Activated B cell treated with CpG ODN at 0.5 μM for 24 hours (primary cell): Measurements from ENCODE around the gene OGN. TPM values are rescaled to one million over a fixed set of nuclear protein-coding genes. Genes with fewer than 3 reads are reported as not detected.

Source experiments
- ATAC-seq: fragments of 200-7000 bp; cut with Tn5 transposase; one replicate; pipeline ENCODE4 v1.10.0; 2021; ENCODE audit warnings: low read depth, mild to moderate bottlenecking, moderate library complexity
- CTCF ChIA-PET: fragments of 350-600 bp; sonication (Branson Sonifier 250); formaldehyde crosslinking; loops from one replicate; lab custom pipeline; 2021; ENCODE audit warnings: antibody characterized with exemption; lab: Charles Lee
- POLR2A ChIA-PET: fragments of 350-600 bp; sonication (Branson Sonifier 250); formaldehyde crosslinking; loops from one replicate; lab custom pipeline; 2021; ENCODE audit warnings: antibody characterized with exemption; lab: Charles Lee
- DNase-seq: peaks from one replicate; pipeline ENCODE4 v3.0.0; 2022
- H3K27ac Mint-ChIP-seq: one replicate; pipeline ENCODE4 v1.8.0; 2020; ENCODE audit warnings: mixed read lengths
- H3K27me3 Mint-ChIP-seq: one replicate; pipeline ENCODE4 v1.8.0; 2021; ENCODE audit warnings: mixed read lengths
- H3K36me3 Mint-ChIP-seq: one replicate; pipeline ENCODE4 v1.8.0; 2021; ENCODE audit warnings: low read depth, mixed read lengths
- H3K4me1 Mint-ChIP-seq: one replicate; pipeline ENCODE4 v1.8.0; 2021; ENCODE audit warnings: mixed read lengths
- H3K4me3 Mint-ChIP-seq: one replicate; pipeline ENCODE4 v1.8.0; 2020; ENCODE audit warnings: mild to moderate bottlenecking, mixed read lengths
- H3K9me3 Mint-ChIP-seq: one replicate; pipeline ENCODE4 v1.8.0; 2020; ENCODE audit warnings: mixed read lengths
- intact Hi-C: fragments of 100-400 bp; cut with micrococcal nuclease; formaldehyde crosslinking; loops from one replicate; pipeline ENCODE4 v1.15.1; 2024
- total RNA-seq: library from RNA; stranded (reverse); gene quantifications from 2 replicates; pipeline ENCODE4 v1.2.3, GENCODE V29; 2022
- TF ChIP-seq, protein P1 (sequence below): fragments of 200-600 bp; IDR thresholded peaks from one replicate; pipeline ENCODE4 v1.8.0; 2022; ENCODE audit warnings: antibody characterized with exemption, mild to moderate bottlenecking

OGN gene
- total RNA-seq, result not detected in 2 replicates

DNA sequence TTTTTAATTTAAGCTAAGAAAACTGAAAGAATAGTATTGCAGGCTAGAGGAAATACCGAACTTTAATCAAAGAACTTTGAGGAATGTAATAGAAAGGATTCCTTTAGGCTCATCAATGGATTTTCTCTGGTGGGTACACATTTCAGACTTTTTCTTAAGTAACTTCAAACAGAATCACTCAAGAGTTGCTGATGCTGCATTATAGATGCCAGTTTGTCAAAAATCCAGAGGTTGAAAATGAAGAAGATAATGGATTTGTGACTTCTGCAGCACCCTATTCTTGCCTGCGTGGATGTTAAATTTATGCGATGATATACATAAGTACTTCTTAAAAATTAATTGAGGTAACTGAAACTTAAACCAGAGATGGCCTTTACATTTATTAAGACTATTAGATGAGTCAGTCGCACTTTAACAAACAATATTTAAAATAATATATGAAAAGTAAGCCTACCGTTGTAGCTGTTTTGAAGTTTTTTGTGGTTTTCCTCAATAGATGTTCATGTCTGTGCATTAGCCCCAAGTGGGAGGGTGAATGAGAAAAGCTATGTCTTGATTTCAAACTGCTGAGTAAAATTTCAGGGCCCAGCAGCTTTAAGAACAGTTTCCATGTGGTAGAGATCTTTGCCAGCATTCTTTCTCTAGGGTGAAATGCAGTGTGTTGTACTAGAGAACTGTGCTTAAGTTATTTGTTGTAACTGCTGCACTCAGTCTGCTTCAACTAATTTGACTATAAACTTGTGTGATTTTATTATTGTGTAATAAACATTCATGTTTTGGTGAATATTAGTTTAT lies at the start of gene OGN:
Gene OGN (minus strand): TSS at position 537 of the 795 bp plus-strand sequence. CDS start 1,171 bp downstream, outside the sequence.
- Mint-ChIP-seq H3K4me3 (no peak within 1 kb of the TSS), H3K9me3 (no peaks in the 10 kb centered on the region), H3K4me1 (peaks cover 18% of the 10 kb centered on the region), H3K36me3 (no peaks in the 10 kb centered on the region), H3K27ac (no peak within 1 kb of the TSS), H3K27me3 (no peaks in the 10 kb centered on the region)
- intact Hi-C loops, result no loop called here
- no peak for DNase-seq
- ChIA-PET CTCF (no interaction called here), POLR2A (no interaction called here)
- no peak for ATAC-seq
- TF ChIP-seq, protein P1, sequence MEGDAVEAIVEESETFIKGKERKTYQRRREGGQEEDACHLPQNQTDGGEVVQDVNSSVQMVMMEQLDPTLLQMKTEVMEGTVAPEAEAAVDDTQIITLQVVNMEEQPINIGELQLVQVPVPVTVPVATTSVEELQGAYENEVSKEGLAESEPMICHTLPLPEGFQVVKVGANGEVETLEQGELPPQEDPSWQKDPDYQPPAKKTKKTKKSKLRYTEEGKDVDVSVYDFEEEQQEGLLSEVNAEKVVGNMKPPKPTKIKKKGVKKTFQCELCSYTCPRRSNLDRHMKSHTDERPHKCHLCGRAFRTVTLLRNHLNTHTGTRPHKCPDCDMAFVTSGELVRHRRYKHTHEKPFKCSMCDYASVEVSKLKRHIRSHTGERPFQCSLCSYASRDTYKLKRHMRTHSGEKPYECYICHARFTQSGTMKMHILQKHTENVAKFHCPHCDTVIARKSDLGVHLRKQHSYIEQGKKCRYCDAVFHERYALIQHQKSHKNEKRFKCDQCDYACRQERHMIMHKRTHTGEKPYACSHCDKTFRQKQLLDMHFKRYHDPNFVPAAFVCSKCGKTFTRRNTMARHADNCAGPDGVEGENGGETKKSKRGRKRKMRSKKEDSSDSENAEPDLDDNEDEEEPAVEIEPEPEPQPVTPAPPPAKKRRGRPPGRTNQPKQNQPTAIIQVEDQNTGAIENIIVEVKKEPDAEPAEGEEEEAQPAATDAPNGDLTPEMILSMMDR, result no peak

DNA sequence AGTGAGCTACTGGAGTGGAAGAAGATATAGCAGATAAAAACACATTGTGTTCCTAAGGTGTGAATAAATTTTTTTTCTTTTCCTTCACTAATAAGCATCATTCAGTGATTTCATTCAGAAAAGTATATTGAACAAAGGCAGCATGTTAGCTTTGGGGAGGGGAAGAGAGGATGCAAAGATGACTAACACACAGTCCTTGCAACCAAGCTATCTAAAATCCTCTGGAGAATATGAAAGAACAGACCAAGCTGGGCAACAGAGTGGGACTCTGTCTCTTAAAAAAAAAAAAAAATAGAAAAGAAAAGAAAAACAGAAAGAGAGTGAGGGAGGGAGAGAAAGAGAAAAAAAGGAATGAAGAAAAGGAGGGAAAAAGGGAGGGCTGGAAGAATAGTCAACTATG lies 42.2 kb upstream of the OGN start:
- ChIA-PET CTCF (no interaction called here), POLR2A (no interaction called here)
- DNase-seq (no peak), ATAC-seq (no peak)
- H3K36me3 Mint-ChIP-seq, result no peaks in the 10 kb centered on the region
- no peak overlapping the region for H3K27ac Mint-ChIP-seq
- no peaks in the 10 kb centered on the region for H3K27me3 Mint-ChIP-seq
- no peaks in the 10 kb centered on the region for H3K4me1 Mint-ChIP-seq
- no peaks in the 10 kb centered on the region for H3K9me3 Mint-ChIP-seq
- TF ChIP-seq, protein P1, result no peak
- intact Hi-C loops, result no loop called here
- H3K4me3 Mint-ChIP-seq, result no peak overlapping the region

DNA sequence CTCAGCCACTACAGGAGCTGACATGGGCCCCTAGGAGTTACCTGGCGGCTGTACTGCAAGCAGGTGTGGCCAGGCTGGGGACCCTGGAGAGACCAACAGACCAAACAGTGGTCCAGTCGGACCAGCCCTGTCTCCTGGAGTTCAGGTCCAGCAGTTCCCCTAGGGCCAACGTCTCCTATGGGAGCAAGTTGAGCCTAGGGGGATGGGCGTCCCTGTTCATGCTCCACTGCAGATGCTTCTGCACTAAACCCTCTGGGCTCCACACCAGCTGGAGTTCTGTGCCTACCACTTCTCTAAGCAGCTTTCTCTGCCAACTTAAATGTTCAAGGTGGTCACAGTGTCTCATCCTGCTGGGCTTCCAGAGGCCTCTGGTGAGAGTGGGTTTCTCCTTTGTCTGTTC lies 40.5 kb upstream of the OGN start:
- intact Hi-C loops, result no loop called here
- Mint-ChIP-seq H3K4me1 (no peaks in the 10 kb centered on the region), H3K27me3 (no peaks in the 10 kb centered on the region), H3K27ac (no peak overlapping the region), H3K36me3 (no peaks in the 10 kb centered on the region), H3K4me3 (no peak overlapping the region), H3K9me3 (no peaks in the 10 kb centered on the region)
- POLR2A ChIA-PET, result no interaction called here
- TF ChIP-seq, protein P1, result no peak
- DNase-seq (no peak), ATAC-seq (no peak)
- CTCF ChIA-PET, result no interaction called here

- CTCF ChIA-PET, result no interaction called here
- no peak for DNase-seq
- ATAC-seq, result no peak
- Mint-ChIP-seq H3K4me1 (no peaks in the 10 kb centered on the region), H3K4me3 (no peak overlapping the region), H3K36me3 (no peaks in the 10 kb centered on the region), H3K27me3 (no peaks in the 10 kb centered on the region), H3K9me3 (no peaks in the 10 kb centered on the region), H3K27ac (no peak overlapping the region)
- intact Hi-C loops, result no loop called here
- POLR2A ChIA-PET, result no interaction called here
- TF ChIP-seq, protein P1, result no peak
Observed at GRCh38 chr9:92440751-92441046, 36.3 kb upstream of the OGN start.

- ATAC-seq (no peak), DNase-seq (no peak)
- Mint-ChIP-seq H3K27ac (no peak overlapping the region), H3K27me3 (no peaks in the 10 kb centered on the region), H3K36me3 (no peaks in the 10 kb centered on the region), H3K4me1 (no peaks in the 10 kb centered on the region), H3K9me3 (no peaks in the 10 kb centered on the region), H3K4me3 (no peak overlapping the region)
- CTCF ChIA-PET, result interaction anchor here (1.0 to 1.1 kb wide), 2 partner anchors 300 to 302 kb away, joined by 4 to 9 read pairs; no protein-coding TSS in a partner anchor
- TF ChIP-seq, protein P1, result no peak
- intact Hi-C loops, result loop anchor here (1.0 kb wide), 1 partner anchor 300 kb away; no protein-coding TSS in a partner anchor
- POLR2A ChIA-PET, result no interaction called here
Observed at GRCh38 chr9:92439921-92440750, 35.8 kb upstream of the OGN start.
